Tibial nerve (tissue), 3 donors: Measurements from ENCODE around the gene CASP8AP2.

Source experiments
- CTCF ChIP-seq, 5 experiments: fragments of 200-600 bp in 3 of 5; fragments of 450-650 bp in 2 of 5; sonication (generic) in 3 of 5; IDR thresholded peaks; one replicate each; pipeline ENCODE4 v1.5.1; 2016 to 2019; ENCODE audit warnings: antibody characterized with exemption in 5 of 5, mild to moderate bottlenecking in 3 of 5, moderate library complexity in 2 of 5
- POLR2A ChIP-seq, 2 donors: fragments of 450-650 bp; IDR thresholded peaks; one replicate each; pipeline ENCODE4 v1.6.1; 2017; ENCODE audit warnings: antibody characterized with exemption in 2 of 2, mild to moderate bottlenecking in 2 of 2, moderate library complexity in 2 of 2

DNA sequence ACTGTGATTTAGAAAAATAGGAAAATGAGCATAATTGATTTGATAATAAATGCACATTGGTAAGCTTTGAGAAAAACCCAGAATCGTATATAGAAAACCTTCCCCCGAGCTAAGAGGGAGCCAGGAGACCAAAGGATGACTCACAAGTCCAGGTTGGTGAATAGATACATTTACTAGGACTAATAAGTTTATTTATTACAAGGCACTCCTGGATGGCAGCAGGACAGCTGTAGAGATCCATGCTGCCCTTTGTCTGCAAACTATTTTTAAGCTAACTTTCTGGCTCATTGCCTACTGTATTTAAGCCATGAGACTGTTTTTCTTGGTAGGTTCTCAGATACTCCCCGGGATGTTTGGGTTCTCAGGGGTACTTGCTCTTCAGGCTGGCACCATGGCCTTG is 13.4 kb downstream of the CASP8AP2 start:
- TF ChIP-seq CTCF (IDR thresholded peaks at IDR 0.05) (no peak), POLR2A (IDR thresholded peaks at IDR 0.05) (no peak)
